Left cardiac atrium (tissue), 4 donors: ENCODE data around the gene TMEM45A. TPM values are rescaled to one million over a fixed set of nuclear protein-coding genes. Genes with fewer than 3 reads are reported as not detected.
"Not testable (repeated sequence)": the region's sequence is repeated elsewhere in the genome, so short reads cannot be mapped to it uniquely, and the experiment has no call there.

ENCODE experiments used
- ATAC-seq, 2 donors: fragments of 200-7000 bp; cut with Tn5 transposase; one replicate each; pipeline ENCODE4 v1.9.1; 2020; ENCODE audit warnings: mild to moderate bottlenecking in 2 of 2, moderate library complexity in 2 of 2
- DNase-seq: peaks from one replicate; pipeline ENCODE4 v3.0.0-alpha.2; 2020
- intact Hi-C, 2 donors: fragments of 100-400 bp; cut with DNase I; formaldehyde crosslinking; loops; one replicate each; pipeline versions ENCODE4 v1.14.1 to v1.15.1; 2022 to 2023
- total RNA-seq, 2 donors: library from RNA; stranded (reverse); fragmentation: NEBNext Ultra II Directional; extraction: Animal tissue kit (Norgen Biotek cat#: 25700); gene quantifications; one replicate each; pipeline ENCODE4 v1.2.1, GENCODE V29; 2021
- donor health status: DM: no; HTN: yes; CAD: no.
- donor health status: DM: no; HTN: yes; CAD: no; lungs with severe emphysema.
- donor health status: DM: yes; HTN: yes; CAD: no.
- donor health status: Dilated cardiomyopathy.

Gene TMEM45A
- total RNA-seq, 2 donors from 2014 or later = 12.3 to 15.3 TPM

GRCh38 chr3:100478521-100478920, 13.9 kb upstream of the TMEM45A start:
- ATAC-seq, DNase-seq, intact Hi-C loops: not testable (repeated sequence)

DNA sequence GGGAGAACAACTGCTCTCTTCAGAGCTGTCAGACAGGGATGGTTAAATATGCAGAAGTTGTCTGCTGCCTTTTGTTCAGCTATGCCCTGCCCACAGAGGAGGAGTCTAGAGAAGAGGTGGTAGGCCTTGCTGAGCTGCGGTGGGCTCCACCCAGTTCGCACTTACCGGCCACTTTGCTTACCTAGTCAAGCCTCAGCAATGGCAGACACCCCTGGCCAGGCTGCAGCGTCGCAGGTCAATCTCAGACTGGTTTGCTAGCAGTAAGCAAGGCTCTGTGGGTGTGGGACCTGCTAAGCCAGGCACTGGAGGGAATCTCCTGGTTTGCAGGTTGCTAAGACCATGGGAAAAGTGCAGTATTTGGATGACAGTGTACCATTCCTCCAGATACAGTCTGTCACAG, 12.3 kb upstream of the TMEM45A start:
- no peak for DNase-seq
- intact Hi-C loops = no loop called here
- no peak for ATAC-seq

DNA sequence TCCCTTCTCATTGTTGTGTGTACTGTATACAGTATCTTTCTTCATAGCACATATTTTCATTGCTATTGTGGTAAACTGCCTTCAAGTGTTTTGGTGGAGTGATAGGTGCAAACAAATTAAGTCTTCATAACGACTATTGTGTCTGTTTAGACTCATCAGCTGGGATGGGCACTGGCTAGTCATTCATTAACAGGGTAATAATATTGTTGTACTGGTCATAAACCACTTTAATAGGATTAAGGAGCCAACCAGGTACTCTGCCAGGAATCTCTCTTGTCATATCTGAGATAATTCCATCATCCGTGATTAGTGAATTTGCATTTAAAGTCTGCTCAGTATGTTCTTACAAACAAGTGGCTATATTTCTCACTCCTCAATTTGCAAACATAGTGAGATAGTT, 10.2 kb upstream of the TMEM45A start:
- ATAC-seq = peak in 1 of 2 donors; percentile 16
- intact Hi-C loops = no loop called here
- no peak for DNase-seq

- no peak for ATAC-seq
- intact Hi-C loops = no loop called here
Measured at GRCh38 chr3:100483529-100483928, 8.9 kb upstream of the TMEM45A start.

GRCh38 chr3:100486808-100487207, 5.6 kb upstream of the TMEM45A start:
- ATAC-seq (no peak), DNase-seq (no peak)
- intact Hi-C loops = no loop called here

More at GRCh38 chr3:100483529-100483928, 8.9 kb upstream of the TMEM45A start:
- no peak for DNase-seq

DNA sequence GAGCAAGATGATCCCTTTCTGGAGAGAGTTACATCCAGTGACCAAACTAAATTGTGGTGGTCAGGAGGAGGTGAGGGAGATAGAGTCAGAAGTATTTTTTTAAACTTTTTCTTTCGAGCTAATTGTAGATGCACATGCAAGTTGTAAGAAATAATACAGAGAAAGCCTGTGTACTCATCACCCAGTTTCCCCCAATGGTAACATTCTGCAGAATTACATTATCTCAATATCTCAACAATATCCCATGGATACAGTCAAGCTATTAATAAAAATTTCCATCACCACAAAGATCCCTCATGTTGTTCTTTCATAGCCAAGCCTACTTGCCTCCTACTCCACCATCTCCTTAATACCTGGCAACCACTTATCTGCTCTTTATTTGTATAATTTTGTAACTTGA, 3.3 kb upstream of the TMEM45A start:
- intact Hi-C loops = no loop called here
- no peak for DNase-seq
- ATAC-seq = no peak

DNA sequence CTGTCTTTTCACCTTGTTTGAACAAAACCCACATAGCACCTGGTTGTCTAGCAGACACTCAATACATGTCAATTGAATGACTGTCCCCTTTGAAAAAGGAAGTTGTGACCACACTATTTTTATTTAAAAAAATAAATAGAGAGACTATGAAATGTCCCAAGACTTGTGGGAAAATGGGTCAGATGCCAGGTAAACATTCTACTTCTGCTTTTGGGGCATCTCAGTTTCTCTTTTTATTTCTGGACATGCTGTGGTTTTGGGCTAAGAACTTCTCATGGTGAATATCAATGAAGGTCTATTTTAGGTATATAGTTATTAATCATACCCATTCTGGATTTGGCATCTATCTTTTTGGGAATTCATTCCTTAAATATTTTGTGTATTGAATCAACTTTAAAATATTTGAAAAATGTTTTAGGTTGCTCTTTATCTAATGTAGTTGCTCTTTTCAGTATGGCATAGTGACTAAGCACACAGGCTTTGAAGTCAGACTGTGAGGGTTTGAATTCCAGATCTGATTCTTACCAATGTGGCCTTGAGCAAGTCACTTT, 4.4 kb downstream of the TMEM45A start:
- DNase-seq (no peak), ATAC-seq (no peak)
- intact Hi-C loops = no loop called here

GRCh38 chr3:100499651-100500050, 7.2 kb downstream of the TMEM45A start:
- DNase-seq = no peak
- intact Hi-C loops = no loop called here
- no peak for ATAC-seq

DNA sequence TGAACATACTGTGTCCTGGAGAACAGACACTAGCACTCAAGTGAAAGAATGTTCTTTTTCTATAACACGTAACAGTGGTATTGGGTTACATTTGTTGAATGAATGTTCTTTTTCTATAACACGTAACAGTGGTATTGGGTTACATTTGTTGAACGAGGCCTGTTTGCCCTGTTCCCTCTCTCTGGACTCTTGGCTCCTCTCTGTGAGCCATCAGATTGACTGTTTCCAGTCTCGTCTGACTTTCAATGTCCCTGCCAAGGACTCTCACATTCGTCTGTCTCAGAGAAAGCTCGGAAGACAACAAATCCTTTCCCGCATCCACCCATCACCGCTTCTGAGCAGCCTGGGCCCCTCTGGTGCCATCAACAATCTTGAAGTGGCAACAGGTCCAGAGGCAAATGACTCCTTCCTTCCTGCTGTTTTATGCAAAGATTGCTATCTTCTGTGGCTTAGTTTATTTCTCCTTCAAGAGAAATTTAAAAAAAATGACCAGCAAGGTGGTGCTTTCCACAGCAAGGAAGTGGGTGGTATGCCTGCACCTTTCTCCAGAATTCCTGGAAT, 8.0 kb downstream of the TMEM45A start:
- DNase-seq (no peak), ATAC-seq (no peak)
- intact Hi-C loops = no loop called here

DNA sequence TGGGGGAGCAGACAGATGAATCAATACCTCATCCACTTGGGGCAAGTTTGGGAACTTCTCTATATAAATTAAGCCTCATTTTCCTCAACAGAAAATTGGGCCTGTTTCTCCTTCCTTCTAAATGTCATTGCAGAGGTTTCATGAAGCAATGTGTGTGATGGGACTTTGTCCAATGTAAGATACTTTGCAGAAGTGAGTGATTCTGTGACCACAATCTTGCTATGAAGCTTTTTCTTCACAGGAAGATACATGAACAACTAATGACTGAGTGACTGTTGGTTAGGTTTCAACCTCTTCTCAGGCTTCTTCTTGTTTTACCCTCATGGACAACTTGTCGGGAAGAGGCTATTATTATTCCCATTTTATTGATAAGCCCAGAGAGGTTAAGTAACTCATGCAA, 11.0 kb downstream of the TMEM45A start:
- no peak for ATAC-seq

DNA sequence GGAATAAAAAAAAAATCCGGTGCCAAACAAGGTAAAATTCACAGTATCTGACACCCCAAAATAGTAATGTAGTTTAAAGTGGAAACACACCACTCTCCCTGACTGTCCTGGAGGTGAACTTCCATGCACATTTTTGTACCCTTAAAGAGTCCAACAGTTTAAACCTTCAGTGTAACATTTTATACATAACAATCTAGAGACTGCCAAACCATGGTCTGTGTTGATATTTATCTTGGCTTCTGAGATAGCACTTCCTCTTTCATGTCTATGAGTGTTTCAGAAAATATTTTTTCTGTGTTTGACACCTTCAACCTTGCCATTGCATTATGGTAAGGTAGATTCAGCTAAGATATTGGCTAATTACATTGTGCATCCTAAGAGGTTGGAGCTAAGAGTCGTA, 13.9 kb downstream of the TMEM45A start:
- DNase-seq (no peak), ATAC-seq (no peak)
- intact Hi-C loops = no loop called here

More for the DNA sequence above, 11.0 kb downstream of the TMEM45A start:
- DNase-seq = no peak
- intact Hi-C loops = no loop called here

DNA sequence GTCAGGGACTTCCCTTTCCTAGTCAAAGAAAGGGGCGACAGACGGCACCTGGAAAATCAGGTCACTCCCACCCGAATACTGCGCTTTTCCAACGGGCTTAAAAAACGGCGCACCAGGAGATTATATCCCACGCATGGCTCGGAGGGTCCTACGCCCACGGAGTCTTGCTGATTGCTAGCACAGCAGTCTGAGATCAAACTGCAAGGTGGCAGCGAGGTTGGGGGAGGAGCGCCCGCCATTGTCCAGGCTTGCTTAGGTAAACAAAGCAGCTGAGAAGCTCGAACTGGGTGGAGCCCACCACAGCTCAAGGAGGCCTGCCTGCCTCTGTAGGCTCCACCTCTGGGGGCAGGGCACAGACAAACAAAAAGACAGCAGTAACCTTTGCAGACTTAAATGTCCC, 17.4 kb downstream of the TMEM45A start:
- ATAC-seq, intact Hi-C loops, DNase-seq: not testable (repeated sequence)

DNA sequence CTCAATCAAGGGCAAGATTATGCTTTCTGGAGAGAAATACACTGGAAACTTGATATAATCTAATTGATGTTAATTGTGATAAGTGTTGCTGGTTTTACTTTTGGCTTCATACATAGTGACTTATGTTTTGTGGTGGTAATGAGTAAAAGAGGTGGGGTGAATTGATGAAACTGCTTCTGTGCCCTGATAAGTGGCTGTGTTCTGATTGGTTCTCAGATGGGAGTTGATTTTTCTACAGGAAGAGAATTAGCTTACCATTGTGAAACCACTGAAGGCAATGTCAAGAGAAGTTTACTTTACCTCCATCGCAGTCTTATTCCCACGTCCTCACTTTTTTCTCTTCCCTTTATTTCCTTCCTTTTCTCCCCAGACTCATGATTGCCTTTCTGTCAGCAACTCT, 23.8 kb downstream of the TMEM45A start:
- no peak for ATAC-seq
- DNase-seq = no peak
- intact Hi-C loops = no loop called here

DNA sequence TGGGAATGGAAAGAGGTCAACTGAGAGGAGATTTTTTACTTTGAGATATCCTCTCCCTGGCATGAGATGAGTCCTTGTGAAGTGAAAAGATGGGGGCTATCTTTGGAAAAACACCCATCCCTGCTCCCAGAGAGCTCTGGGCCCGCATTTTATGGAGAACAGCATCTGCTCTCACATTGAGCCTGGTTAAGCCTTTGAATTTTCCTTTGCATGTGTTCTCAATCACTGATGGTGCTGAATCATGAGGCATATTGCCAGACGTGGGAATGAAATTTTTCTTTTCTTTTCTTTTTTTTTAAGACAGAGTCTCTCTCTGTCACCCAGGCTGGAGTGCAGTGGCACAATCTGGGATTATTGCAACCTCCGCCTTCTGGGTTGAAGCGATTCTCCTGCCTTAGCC, 24.4 kb downstream of the TMEM45A start:
- no peak for DNase-seq
- ATAC-seq = peak in 1 of 2 donors; percentile 50
- intact Hi-C loops = no loop called here

DNA sequence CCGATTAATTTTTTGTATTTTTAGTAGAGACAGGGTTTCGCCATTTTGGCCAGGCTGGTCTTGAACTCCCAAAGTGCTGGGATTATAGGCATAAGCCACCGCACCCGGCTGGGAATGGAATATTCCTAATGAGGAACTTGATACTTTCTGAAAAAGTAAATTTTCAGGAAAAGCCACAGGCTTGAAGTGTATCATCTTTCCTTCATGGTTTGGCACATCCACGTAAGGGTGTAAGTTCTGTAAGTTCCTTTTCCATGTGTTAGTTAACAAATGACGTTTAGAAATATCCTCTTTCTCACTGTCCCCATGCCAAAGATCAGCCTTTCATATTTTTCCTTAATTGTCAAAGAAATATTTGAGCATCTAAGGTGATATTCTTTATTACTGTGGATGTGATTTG, 24.9 kb downstream of the TMEM45A start:
- no peak for DNase-seq
- no peak for ATAC-seq
- intact Hi-C loops = no loop called here

DNA sequence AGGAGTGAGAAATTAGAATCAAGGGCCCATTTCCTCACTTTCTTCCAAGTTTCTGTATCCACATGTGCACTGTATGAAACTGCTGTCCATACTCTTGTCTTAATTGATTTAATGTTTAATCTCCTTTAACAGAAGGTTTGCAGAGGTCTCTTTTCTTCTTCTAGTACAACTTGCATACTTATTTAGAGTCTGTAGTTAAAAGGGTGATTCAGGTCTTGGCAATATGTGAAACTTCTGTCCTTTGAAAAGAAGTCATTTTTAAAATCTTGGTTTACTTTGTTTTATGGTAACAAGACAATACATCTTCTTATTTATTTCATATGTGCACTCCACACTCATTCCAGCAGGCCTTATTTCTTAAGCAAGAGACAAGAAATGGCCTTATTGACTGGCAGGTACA, 25.8 kb downstream of the TMEM45A start:
- intact Hi-C loops = no loop called here
- ATAC-seq = no peak
- DNase-seq = no peak

DNA sequence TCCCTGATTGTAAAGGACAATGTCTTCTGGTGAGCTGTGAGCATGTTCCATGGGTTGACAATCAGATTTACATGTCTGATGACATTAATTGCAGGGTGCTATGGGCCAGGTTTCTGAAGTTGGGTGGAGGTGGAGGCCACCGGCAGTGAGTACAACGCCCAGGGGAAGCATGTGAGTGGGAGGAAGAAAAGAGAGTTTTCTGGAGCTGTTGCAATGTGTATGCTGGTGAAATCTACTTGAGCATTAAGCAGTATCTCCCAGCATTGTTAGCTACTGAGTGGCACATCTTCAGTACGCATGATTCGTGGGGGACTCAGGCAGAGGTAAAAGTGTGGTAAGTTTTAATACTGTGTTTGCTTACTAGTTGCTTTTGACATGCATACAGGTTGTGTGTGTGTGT, 26.6 kb downstream of the TMEM45A start:
- peak in 1 of 2 donors; percentile 82 for ATAC-seq
- intact Hi-C loops = no loop called here
- DNase-seq = no peak

DNA sequence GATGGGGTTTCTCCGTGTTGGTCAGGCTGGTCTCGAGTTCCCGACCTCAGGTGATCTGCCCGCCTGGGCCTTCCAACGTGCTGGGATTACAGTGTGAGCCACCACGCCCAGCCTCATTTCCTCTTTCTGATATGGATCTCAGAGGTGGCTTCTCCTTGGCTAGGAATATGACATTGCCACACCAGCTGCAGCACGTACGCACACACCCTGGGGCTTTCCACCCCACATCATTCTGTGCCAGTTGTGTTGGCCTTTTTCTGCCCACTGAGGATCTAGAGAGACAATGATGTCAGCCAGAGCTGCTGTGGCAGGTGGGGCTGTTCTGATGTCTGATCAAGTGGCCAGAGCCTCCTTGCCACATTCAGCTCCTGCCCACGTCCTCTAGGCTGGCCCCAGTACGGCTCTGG, 29.0 kb downstream of the TMEM45A start:
- no peak for ATAC-seq
- intact Hi-C loops = no loop called here

DNA sequence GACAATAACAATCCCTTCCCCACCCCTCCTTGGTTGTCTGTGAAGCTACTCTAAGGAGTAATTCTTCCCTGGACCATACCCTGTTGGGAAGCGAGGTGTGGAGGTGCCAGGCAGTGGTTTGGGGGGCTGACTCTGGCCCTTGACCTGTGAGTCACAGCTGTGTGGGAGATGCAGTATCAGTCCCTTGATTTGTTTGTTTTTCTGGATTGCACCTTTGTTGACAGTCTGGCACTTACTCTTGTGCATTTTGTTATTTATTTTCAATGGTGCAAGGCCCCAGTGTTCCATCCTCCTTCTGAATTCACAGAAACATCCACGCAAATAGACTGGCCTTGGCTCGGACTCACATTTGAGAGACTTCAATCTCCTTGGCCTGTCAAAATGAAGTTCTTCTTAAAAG, 29.7 kb downstream of the TMEM45A start:
- intact Hi-C loops = no loop called here
- DNase-seq (no peak), ATAC-seq (no peak)

More for the DNA sequence above, 29.0 kb downstream of the TMEM45A start:
- no peak for DNase-seq

DNA sequence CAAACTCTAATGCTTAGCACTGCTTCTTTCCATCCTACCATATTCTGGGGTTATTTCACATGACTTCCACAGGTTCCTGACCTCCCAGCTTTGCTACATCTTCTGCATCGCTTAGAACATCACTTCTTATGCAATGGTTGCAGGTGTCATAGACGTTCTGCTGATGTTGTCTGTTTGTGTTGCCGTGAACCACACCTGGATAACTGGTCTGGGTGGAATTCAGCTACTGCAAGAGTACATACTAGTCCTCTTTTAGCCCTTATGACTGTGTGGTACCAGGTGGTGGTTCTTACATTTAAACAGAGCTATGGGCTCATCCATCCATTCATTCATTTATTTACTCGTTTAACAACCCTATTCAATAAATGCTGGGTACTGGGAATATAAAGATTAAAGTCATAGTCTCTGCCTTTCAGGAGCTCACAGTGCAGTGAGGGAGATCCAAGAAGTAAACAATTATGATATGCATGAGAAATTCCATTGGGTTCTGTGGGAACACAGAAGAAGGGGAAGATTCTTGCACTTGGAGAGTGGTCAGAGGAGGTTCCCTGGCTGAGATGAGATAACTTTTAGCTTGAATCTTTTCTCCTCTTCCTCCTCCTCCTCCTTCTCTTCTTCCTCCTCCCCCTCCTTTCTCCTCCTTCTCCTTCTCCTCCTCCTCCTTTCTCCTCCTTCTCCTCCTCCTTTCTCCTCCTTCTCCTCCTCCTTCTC, 30.8 kb downstream of the TMEM45A start:
- DNase-seq (no peak), ATAC-seq (no peak)
- intact Hi-C loops = no loop called here
